ENCODE data around the gene CA7.

The CA7 gene

DNA sequence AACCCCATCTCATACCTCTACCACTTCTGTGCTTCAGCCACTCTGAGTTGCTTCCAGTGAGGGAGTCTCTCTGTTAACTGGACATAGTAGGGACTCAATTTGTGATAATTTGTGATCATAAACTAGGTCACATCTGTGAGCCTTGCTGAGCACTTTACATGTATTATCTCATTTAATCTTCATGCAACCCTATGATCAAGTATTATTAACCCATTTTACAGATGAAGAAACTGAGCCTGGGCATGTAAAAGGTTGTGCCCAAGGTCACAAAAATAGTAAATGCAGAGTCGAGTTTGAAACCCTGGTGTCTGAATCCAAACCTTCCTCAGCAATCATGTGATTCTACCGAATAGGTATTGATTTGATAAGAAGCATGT is 54.7 kb downstream of the CA7 start:
- DNase-seq (ENCODE audit: low spot score) = no peak

DNA sequence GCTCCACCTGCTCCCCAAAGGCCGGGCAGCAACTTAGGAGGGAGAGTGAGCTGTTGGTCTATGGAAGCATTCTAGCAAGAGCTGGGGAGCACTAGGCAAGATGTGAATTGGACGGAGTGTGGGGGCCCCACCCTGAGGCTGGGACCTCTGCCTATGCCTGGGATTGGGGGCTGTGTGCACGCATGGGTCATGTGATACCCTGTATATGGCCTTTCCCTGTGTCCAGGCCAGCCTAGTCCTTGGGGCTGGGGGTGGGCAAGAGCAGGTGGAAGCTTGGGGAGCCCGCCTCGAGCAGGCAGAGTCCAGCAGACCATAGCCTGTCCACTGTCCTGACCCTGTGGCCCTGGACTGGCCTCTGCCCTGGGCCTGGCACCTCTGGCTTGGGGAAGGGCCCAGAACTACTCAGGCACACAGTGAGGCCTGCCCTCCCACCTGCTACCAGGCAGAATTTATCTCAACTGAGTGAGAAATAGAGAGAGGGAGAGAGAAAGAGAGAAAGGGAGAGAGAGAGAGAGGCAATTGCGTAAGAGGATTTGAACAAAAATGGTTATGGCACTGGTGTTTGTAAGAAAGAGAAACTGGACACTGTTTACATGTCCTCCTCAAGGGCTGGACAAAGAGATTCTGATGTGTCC is 55.2 kb downstream of the CA7 start:
- DNase-seq (ENCODE audit: low spot score) = no peak

DNA sequence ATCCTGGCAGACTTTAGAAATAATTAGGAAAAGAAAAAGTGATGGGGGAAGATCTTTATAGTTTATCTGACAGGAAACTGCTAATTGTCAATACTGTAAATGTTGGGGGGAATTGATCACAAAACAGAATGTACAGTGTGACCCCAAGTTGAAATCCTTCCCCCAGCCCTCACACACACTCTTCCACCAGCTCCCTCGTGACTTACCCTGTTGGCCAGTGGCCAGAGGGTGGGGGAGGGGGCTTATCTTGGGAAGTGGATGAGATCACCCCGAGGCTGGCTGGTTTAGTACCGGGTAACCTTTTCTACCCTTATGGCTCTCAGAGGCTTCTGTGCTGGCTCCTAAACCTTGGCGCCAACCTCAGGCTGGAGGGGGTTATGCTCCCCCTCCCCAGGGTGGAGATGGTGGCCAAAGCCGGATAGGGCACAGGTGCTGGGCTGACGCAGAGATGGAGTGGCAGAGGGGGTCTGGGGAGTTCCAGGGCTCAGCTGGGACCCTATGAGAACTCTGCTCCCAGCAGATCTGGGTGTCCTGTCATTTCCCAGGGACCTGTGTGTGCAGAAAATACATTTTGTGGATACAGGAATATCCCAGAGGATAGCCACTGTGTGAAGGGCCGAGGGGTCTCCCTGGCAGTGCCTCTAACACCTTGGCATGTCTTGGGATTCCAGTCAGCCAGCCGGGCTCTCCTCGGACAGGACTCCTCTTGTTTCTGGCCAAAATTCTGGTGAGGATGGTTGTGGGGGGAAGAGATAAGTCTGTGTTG is 55.9 kb downstream of the CA7 start:
- no peak for DNase-seq (ENCODE audit: low spot score)

DNA sequence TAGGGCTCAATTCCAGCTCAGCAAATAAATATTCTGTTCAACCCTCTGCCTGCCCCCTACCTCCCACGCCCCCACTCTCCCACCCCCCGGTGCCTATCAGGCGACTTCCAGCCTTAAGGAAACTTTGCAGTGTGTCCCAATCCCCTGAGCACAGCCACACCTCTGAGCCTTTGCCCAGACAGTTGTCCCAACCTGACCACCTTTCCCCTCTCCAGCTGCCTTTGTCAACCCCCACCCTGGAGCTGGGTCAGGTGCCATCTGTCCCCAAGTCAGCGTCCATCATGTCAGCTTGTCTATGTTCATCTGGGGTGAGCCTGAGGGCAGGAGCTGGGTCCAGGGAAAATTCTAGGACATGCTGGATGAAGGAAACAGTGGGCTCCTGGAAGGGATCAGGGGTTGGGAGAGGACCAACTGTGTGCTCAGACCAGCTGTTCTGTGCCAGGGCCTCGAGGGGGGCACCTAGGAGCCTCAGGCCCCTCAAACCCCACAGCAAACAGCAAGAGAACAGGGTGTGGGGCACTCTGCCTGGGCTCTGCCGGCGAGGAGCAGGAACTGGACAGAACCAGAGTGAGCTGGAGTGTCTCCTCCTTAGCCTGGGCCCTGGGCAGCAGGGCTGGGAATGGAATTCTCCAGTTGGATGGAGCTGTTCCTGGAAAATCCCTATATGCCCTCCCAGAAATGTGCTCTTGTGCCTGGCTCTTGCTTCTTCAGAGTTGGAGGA is 56.7 kb downstream of the CA7 start:
- DNase-seq (ENCODE audit: low spot score) = no peak

DNA sequence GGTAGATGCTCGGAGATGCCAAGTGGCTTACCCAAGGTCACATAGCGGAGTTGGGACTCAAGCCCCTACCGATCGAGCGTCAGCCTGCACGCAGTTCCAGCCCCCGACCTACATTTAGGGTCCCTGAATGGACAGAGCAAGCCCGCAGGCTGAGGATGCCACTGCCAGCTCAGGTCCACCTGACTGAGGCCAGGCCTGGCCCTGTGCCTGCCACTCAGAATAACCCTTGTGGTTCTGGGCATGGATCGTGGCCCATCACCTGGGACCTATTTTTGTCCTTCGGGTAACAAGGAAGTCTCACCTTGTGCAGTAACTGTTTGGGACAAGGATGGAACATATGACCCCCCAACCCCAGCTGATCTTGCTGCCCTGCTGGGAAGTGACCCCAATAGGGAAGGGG is 57.4 kb downstream of the CA7 start:
- no peak for DNase-seq (ENCODE audit: low spot score)

DNA sequence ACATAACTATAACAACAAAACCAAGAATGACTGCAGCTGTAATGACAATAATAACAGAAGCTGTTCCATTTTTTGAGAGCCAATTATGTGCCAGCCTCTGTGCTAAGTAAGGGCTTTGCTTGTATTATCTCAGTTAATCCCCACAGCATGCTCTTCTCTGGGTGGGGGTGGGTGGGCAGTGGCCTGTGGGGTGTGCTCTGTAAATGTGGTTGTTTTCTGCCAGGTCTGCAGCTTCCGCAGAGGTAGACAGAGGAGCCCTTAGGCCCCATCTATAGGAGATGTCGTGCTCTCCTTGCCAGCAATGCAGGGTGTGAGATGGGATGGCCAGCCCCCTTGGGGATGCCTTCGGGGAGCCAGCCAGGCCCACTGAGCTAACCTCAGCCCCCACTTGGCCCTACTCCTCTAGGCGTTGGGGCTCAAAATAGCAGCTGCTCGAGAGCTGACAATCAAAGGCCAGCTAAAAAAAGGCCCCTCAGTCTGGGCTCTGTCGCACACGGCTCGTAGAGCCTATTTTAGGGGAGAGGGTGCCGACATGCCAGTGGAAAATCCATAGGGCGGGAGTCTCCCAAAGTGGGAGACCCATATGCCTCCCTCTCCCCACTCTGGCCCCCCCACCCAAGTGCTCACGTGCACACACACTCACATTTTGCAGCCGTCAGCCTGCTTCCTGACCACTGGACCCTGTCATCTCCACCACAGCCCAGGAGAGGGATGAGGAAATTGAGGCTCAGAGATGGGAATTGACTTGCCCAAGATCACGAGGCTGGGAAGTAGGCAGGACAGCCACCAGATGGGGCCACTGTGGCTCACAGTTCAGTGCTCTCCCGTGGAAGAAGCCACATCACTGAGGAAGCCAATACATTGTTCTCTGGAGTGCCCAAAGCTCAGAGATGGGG is 58.7 kb downstream of the CA7 start:
- no peak for DNase-seq (ENCODE audit: low spot score)

Measured in HuH-7 (cell line).